HTR-8/SVneo (cell line): ENCODE measurements around the gene RACGAP1.
A peak's percentile ranks its signal among the peaks of the same experiment; 100 is the strongest.

Source experiments
- DNase-seq: peaks from one replicate; pipeline ENCODE4 v3.0.0; 2011; ENCODE audit warnings: low spot score, mixed read lengths; ENCODE audit not compliant: insufficient read length
- FAIRE-seq: peaks from 2 replicates; lab custom pipeline; 2011; peaks lifted over from hg19 to GRCh38; lab: Jason Lieb, UNC

The RACGAP1 gene

GRCh38 chr12:50057000-50057841 lies 31.9 kb upstream of the RACGAP1 start, which contains the start of gene ASIC1:
ASIC1 (plus strand) TSS chr12:50057596; CDS start chr12:50058767, 1,171 bp downstream.
- peak; percentile 87 for FAIRE-seq
- peak; percentile 72 for DNase-seq

DNA sequence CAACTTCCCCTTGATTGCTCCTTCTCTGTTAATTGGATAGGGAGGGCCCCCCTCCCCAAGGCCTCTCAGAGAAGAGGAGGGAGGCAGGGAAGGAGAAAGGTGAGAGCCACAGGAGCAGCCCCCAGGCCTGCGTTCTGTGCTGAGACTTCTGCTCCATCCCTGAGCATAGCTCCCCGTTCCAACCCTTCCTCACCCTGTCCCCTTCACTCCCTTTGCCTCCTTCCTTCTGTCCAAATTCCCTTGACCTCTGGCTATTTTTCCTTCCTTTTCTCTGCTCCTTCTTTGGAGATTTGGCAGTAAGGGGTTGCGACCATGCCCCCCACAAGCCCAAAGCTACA lies 31.3 kb upstream of the RACGAP1 start:
- DNase-seq (no peak), FAIRE-seq (no peak)

- DNase-seq (peak; percentile 71), FAIRE-seq (peak; percentile 26)
Measured at GRCh38 chr12:50055831-50056638, 30.7 kb upstream of the RACGAP1 start.

GRCh38 chr12:50053583-50053982 lies 28.3 kb upstream of the RACGAP1 start:
- FAIRE-seq: no peak
- DNase-seq: no peak

DNA sequence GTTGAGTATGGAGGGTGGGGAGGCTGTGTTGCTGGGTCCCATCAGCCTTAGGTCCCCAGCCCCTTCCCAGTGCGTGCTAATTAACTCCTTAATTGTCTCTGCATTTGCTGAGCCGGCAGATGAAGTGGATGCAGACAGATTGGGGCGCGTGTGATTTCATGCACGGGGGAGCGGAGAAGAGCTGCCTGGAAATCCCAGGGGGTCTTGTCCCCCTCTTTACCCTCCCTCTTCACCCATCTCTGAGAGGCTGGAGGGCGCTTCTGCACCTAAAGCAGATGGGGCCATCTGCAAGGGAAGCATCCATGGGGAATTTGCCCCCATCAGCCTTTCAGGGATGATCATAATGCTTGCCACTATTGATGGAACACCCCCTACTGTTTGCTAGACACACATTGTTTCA lies 27.7 kb upstream of the RACGAP1 start:
- no peak for FAIRE-seq
- DNase-seq: no peak

DNA sequence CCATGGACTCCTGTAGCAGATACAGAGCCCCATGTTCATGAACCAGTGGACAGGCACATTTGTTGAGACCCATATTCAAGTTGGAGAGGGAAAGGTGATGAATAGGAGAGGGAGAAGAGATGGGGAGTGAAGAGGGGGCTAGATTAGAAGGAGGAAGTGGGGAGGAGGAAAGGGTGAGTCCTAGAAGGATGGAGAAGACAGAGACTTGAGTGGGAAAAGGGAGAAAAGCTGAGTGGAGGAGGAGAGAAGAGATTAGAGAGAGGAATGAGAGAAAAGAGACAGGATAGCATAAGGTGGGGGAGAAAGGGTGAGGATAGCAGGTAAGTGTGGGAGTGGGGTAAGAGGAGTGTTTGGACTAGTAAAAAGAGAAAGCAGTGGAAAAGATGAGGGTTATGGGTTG lies 27.2 kb upstream of the RACGAP1 start:
- FAIRE-seq (no peak), DNase-seq (no peak)

DNA sequence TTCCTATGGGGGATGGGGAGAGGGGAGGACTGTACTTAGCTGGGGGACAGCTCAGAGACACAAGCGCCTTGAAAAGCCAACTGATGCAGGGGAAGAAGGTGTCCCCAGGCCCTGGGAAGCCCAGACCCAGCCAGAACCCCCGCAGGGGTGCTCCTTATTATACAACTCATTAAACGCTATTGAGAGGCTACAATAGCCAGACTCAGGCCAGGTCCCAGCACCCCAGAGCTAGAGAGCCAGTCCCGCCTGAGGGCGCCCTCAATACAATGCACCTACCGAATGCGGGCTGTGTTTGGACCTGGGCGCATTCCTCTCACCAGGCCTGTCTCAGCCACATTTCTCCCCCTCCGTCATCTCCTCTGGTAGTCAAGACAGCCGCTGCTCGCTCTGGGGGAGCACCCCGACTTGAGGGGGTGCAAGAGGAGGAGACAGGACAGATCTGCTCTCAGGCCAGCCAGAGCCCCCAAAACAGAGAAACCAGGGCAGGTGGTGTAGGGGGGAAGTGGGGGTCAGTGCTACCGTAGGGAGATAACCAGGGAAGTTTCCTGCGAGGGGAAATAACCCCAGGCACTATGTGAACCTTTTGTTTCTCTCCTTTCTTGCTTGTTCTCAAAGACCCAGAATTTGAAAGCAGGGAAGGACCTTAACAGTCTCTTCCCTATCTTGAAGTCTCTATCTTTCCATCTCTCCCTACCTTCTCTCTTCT lies 26.0 kb upstream of the RACGAP1 start:
- DNase-seq: no peak
- no peak for FAIRE-seq

GRCh38 chr12:50050410-50051098 lies 25.3 kb upstream of the RACGAP1 start:
- FAIRE-seq: no peak
- DNase-seq: no peak

GRCh38 chr12:50050119-50050385 lies 24.8 kb upstream of the RACGAP1 start:
- FAIRE-seq (no peak), DNase-seq (no peak)

DNA sequence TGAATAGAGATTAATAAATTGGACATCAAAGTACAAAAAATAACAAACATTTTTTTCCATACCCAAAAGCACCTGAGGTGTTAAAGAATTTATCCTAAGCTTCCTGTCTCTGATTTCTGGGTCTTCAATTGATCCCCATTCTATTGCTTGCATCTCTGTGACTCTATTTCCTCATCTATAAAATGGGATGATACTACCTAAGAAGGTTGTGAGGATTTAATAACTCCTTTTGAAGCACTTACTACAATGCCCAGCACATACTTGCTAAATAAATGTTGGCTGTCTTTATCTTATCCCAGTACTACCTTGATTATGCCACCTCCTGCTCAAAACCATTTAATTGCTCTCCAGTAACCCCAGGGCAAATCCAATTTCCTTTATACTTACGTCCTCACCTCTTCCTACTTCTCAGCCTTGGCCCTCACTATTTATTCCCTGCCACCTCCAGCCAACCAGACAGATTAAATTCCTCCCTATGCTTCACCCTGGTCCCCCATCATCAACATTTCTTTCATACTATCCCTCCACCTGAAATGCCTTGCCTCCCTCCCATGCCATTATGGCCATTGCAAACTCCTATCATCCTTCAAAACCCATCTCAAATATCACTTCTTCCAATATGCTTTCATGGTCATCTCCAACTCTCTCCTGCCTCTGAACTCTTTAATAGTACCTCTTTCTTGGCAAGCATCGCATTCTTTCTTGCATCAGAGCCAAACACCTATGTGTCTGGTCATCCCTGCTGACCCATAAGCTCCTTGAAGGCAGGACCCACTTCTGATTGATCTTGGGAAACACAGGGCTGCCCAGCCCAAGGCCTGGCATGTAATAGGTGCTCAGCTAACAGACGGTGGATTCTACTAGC lies 24.2 kb upstream of the RACGAP1 start:
- DNase-seq (no peak), FAIRE-seq (no peak)

GRCh38 chr12:50047693-50048250 lies 22.5 kb upstream of the RACGAP1 start:
- DNase-seq (no peak), FAIRE-seq (no peak)

- FAIRE-seq: no peak
- no peak for DNase-seq
Measured at GRCh38 chr12:50043854-50044253, 18.6 kb upstream of the RACGAP1 start.

DNA sequence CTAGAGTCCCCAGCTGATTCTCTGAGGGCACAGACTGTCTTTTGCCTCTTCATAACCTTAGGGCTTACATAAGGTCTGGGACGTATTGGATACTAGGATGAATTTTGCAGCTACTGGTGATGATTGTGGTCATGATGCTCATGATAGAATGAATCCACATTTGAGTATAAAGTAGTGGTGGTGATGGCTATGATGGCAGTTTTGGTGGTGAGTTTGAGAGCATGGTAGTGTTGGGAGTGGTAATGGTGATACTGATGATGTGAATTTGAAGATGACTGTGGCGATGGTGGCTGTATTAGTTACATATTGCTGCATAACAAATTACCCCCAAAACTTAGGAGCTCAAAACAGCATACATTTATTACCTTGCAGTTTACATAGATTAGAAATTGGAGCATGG lies 18.0 kb upstream of the RACGAP1 start:
- no peak for FAIRE-seq
- DNase-seq: no peak

DNA sequence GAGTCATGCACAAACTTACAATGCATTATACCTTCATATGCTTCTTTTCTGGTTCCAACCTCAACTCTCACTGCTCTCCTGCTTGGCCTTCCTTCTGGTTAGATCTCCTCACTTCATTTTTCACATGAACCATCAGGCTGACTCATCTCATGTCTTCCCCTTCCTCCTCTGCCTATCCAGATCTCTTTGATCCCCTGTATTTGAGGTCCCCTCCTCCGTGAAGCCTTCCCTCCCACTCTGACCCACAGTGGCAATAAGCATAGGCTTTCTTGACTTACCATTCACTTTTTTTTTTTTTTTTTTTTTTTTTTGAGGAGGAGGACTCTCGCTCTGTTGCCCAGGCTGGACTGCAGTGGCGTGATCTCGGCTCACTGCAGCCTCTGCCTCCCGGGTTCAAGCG lies 17.4 kb upstream of the RACGAP1 start:
- no peak for FAIRE-seq

DNA sequence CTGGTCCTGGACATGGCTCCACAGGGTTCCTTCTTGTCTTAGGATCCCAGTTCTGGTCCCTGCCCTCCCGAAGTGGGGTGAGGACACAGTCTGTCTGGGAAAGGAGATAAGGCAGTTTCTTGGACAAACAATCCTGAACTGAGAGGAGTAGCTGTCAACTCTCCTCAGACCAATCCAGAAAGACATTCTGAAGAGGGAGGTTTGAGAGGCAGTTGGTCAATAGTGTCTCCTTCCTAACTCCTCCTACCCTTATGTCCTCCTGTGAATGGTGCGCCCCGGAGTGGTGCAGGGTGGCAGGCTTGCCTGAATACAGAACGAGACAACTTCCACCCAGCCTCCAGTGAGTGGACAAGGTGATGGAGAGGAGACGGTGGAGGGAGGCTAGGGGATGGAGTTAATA lies 16.7 kb upstream of the RACGAP1 start:
- no peak for DNase-seq
- FAIRE-seq: no peak

More for the DNA sequence above, 17.4 kb upstream of the RACGAP1 start:
- no peak for DNase-seq

GRCh38 chr12:50041062-50041860 lies 16.0 kb upstream of the RACGAP1 start:
- FAIRE-seq (no peak), DNase-seq (no peak)

DNA sequence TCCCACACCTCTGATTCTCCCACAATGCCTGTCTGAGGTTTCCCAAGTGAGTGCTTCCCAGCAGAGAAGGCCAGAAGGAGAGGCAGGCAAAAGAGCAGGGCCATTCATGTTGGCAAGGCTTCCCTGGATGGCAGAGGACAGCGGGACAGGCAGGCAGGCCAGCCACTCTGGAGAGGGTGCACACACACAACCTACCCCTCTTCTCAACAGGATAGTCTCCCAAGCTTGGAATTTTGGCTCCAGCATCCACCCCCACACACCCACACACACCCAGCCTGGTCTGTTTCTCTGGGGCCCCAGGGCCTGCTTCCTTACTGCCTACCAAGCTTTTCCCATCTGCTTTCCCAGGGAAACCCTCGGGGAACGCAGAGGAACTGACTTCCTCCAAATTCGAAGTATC lies 15.4 kb upstream of the RACGAP1 start:
- no peak for FAIRE-seq
- DNase-seq: no peak

GRCh38 chr12:50039151-50039835 lies 14.0 kb upstream of the RACGAP1 start:
- DNase-seq (peak; percentile 78), FAIRE-seq (no peak)
